IPS-11a (cell line): ENCODE results near the gene TMEM41B.

Experiments used
- H3K4me3 ChIP-seq: one replicate; pipeline ENCODE4 v1.5.1; 2013; ENCODE audit warnings: low read depth, low read length, control low read depth

TMEM41B gene

DNA sequence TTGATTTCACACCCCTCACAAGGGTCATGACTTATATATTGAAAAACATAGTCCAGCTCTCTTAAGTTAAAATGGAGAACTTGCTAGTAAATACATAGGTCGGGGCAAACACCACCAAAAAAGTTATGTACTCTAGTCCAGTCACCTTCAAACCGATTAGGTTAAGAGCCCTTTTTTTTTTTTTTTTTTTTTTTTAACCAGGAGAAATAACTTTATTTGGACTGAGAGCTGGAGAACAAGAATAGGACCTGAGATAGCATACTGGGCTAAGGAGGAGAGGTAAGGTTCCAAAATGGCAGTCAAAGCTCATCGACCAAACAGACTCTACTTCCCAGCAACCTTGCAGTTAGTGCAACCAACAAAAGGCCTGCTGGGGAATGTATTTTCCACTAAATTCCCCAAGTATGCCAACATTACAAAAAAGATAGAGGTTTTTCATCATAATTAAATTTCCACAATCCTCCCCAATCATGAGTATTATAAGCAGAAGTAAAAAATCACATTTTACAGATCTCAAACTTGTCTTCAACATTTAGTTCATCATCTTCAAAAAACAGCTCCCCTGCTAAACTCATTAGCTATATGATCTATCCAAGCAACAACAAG lies 3.8 kb downstream of the TMEM41B start:
- no peak overlapping the region for H3K4me3 ChIP-seq

DNA sequence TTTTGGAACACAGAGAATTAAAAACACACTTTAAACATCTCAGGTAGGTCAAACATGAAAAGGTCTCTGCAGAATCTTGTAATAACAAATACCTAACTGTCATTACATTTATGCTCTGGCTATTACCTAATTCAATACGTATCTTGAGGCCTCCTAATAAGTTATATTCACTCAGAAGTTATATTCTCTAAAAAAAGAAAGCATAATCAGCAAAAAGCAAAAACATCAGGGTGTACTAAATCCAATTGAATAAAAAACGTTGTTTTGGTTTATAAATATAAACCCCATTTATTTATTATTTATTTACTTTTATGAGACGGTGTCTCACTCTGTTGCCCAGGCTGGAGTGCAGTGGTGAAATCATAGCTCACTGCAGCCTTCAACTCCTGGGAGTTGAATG lies 10.2 kb downstream of the TMEM41B start:
- H3K4me3 ChIP-seq, result no peak overlapping the region

DNA sequence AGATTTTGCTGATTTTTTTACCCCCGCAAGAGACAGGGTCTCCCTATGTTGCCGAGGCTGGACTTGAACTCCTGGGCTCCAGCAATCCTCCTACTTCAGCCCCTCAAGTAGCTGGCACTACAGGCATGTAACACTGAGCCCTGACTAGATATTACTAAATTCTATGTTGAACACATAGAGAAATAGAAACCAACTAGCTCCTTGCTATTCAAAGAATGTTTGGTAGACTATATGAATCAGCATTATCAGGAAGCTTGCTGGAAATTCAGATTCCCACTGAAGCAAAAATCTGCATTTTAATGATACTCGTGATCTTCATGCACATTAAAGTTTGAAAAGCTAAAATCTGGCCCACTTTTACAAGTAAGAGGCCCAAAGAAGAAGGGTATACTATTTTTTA lies 11.9 kb downstream of the TMEM41B start:
- H3K4me3 ChIP-seq, result no peak overlapping the region

DNA sequence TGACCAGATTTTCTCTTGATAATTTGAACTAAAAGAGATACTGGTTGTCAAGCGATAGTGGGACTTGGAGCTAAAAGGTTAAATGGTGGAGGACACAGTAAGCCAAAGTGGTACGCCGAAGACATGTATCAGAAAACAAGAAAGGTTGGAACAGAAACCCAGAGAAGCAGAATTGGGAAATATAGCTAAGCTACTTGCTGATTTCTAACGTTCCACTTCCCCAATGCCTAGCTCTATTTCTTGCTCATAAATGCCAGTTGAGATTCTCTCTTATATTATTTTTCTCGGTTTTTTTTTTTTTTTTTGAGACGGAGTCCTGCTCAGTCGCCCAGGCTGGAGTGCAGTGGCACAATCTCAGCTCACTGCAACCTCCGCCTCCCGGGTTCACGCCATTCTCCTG lies 12.7 kb downstream of the TMEM41B start:
- no peak overlapping the region for H3K4me3 ChIP-seq

DNA sequence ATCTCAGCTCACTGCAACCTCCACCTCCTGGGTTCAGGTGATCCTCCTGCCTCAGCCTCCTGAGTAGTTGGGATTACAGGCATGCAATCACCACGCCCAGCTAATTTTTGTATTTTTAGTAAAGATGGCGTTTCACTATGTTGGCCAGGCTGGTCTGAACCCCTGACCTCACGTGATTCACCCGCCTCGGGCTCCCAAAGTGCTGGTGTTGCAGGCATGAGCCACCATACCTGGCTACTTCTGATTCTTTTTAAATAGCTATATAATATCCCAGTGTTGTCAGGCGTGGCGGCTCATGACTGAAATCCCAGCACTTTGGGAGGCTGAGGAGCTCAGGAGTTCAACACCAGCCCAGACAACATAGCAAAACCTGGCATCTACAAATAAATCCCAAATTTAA lies 20.7 kb downstream of the TMEM41B start:
- no peak overlapping the region for H3K4me3 ChIP-seq

DNA sequence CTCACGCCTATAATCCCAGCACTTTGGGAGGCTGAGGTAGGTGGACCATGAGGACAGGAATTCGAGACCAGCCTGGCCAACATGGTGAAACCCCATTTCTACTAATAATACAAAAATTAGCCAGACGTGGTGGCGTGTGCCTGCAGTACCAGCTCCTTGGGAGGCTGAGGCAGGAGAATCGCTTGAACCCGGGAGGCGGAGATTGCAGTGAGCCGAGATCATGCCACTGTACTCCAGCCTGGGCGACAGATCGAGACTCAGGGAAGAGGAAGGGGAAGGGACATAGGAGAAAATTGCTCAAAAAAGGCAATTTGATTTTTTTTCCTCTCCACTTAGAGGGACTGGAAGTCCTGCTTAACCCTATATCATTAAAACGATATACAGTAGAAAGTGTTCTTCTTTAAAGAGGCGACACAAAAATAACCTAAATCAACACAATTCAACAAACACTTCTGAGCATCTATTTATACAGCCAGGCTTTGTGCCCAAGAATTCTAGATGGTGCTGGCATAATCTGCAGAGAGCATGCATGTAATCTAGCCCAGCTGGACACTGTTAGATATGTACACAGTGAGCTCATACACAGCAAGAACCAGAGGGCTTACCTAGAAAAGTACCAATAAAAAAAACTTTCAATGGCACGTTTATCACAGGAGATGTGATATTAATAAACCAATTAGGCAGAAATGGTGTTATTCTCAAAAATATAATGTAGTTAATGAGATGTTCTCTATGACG lies 28.4 kb downstream of the TMEM41B start:
- no peak overlapping the region for H3K4me3 ChIP-seq

DNA sequence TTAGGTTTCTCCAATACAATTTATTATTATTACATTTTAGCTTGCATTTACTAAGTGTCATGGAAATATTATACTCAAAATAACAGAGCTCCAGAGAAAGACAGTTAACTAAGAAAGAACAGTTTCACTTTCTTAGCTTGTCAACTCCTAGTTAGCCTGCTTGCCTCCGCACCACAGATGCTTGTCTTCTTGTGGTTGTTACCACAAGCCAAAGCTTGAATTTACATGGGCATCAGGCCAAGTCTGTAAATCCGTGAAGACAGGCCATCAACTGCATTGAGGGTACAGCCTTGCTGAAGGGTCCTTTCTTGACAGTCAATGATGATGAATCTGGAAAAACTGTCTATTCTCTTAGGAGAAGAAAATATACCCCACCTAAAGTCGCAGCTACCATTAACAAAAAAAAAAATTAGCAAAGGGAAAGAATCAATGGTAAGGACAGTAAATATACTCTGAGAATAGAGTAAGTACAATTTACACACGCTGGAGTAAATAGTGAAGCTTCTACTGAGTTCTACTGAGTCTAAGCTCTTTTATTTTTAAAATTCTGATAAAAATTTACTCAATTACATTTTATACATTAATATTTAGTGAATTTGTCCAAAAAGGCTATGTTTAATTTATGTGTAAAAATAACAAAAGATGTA lies 33.6 kb downstream of the TMEM41B start:
- H3K4me3 ChIP-seq, result no peak overlapping the region

DNA sequence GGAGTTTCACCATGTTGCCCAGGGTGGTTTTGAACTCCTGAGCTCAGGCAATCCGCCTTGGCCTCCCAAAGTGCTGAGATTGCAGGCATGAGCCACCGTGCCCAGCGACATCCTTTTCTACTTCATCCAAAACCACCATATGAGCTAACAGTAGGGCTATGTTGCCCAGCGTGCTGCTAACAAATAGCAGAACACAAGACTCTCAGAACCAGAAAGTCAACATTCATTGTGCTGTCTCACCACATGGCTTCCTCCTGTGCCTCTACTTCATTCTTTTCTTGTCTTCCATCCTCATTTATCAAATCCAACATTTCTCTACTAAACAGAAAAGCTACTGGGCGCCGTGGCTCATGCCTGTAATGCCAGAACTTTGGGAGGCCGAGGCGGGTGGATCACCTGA lies 37.2 kb downstream of the TMEM41B start:
- no peak overlapping the region for H3K4me3 ChIP-seq

DNA sequence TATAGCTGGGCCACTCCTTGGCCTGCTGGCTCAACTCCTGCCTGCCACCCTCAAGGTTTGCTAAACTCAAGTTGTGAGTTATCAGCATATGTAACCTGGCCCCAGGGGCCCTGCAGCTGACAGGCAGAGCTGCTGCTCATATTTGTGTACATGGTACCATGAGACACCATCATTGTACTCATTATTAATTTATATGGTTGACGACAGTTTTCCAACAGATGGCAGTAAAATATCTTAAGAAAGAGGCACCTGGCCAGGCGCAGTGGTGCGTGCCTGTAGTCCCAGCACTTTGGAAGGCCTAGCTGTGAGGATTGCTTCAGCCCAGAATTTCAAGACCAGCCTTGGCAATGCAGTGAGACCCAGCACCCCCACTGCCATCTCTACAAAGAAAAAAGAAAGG lies 37.8 kb downstream of the TMEM41B start:
- H3K4me3 ChIP-seq, result no peak overlapping the region

DNA sequence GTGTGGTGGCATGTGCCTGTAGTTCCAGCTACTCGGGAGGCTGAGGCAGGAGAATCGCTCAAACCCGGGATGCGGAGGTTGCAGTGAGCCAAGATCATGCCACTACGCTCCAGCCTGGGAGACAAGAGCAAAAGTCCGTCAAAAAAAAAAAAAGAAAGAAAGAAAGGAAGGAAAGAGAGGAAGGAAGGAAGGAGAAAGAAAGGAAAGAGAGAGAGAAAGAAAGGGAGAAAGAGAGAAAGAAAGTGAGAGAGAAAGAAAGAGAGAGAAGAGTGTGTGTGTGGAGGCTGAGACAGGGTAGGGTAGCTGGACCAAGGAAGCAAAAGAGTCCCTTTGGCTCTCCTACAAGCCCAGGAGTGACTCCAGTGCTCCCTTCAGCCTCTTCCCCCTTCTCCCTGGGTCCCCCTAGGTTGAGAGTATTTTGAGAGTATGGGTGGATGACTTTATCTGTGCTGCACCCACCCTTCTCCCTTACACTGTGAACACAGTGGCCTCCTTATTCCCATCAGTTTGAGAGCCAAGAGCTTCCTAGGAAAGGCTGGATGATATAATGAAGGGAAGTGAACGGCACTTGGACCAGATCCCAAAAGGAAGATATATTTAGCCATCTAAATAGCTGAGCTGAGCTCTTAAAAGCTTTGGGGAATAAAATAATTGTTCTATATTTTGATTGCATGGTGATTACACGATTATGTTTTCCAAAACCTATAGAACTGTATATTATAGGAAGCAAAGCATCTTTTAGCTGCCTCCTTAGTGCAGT lies 39.7 kb downstream of the TMEM41B start:
- H3K4me3 ChIP-seq, result no peak overlapping the region

DNA sequence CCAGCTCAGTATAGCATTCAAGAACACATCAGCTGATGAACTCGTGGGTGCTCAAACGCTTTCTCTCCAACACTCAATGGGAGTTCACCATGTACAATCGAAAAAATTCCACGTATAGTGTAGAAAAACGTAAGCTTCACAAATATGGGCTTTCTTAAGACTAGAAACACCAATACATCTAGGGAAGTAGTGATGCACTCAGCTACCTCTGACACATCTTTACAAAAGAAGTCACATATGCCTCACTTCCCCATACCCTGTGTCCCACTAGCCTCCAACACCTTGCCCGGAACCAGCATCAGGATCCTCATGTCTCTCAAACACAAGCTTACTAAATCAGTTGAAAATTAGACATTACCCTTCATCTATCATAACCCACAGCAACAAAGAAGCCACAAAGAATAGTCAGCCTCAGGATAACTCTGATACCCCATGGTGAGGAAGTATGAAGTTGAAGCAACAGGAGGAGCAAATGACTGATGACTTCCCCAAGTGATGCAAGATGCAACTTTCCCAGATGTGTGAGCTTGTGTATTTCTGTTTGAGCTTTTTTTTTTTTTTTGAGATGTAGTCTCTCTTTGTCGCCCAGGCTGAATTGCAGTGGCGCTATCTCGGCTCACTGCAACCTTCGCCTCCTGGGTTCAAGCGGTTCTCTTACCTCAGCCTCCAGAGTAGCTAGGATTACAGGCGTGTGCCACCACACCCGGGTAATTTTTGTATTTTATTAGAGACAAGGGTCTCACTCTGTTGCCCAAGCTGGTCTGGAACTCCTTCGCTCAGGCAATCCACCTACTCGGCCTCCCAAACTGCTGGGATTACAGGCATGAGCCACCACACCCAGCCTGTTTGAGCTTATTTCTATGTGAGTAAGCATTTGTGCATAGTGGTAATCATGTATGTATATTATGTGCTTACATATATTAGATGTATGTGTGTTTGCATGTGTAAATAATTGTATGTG lies 40.7 kb downstream of the TMEM41B start:
- no peak overlapping the region for H3K4me3 ChIP-seq

DNA sequence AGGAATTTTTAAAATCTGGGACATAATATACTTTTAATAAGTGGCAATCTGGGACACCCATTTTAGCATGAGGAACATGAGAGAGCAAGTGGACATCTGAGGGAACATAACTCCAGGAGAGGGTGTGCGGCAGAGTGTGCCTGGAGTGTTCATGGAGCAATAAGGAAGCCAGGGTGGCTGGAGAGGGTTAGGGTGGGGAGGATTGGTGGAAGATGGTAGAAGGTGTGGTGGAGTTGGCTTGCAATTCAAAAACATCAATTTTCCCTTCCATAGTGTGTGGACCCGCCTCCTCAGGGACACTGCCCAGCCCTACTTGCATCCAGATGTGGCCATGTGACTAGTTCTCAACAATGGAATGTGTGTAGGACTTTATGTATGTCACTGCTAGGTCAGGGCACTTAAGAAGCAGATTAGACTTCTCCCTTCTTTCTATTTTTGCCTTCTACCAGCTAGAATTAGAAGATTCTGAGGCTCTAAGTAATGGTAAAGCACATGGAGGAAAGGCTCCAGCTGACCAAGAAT lies 44.8 kb downstream of the TMEM41B start:
- H3K4me3 ChIP-seq, result no peak overlapping the region

DNA sequence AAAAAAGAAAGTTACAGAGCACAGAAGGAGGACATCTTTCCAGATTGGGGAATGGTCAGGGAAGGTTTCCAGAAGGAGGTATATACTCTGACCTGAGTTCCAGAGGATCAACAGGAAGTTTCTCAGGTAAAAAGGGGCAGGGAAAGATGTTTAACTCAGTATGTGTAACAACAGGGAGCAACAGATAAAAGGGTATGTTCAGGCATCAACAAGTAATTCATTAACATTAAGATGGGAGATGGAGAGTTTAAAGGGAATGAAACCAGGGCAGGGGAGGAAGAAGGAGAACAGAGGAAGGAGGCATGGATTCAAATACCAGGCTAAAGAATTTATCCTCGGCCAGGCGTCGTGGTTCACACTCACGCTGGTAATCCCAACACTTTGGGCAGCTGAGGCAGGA lies 46.7 kb downstream of the TMEM41B start:
- no peak overlapping the region for H3K4me3 ChIP-seq

DNA sequence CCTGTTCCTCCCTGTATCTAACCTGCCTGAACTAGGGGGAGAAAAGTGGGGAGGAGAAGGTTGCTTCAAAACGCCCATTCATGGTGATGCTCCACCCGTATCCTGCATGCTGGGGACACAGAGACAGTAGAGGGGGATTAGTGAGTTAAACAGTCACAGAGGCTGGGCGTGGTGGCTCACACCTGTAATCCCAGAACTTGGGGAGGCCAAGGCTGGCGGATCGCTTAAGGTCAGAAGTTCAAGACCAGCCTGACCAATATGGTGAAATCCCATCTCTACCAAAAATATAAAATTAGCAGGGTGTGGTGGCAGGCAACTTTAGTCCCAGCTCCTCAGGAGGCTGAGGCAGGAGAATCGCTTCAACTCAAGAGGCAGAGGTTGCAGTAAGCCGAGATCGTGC lies 47.5 kb downstream of the TMEM41B start:
- H3K4me3 ChIP-seq, result no peak overlapping the region

DNA sequence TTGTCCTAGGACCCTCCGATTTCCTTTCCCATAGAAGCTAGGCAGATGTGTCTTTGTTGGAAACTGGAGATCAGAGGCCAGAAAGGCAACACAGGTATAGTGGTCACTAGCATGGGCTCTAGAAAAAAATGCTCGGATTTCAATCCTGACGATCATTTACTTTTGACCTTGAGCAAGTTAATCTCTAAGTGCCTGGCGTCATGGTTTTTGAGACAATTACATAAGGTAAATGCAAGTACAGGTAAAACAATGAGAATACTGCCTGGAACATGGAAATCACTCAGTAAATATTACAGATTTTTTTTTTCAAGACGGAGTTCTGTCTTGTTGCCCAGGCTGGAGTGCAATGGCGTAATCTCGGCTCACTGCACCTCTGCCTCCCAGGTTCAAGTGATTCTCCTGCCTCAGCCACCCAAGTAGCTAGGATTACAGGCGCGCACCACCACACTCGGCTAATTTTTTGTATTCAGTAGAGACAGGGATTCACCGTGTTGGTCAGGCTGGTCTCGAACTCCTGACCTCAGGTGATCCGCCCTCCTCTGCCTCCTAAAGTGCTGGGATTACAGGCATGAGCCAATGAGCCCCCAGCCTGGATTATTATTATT lies 48.2 kb downstream of the TMEM41B start:
- H3K4me3 ChIP-seq, result no peak overlapping the region

DNA sequence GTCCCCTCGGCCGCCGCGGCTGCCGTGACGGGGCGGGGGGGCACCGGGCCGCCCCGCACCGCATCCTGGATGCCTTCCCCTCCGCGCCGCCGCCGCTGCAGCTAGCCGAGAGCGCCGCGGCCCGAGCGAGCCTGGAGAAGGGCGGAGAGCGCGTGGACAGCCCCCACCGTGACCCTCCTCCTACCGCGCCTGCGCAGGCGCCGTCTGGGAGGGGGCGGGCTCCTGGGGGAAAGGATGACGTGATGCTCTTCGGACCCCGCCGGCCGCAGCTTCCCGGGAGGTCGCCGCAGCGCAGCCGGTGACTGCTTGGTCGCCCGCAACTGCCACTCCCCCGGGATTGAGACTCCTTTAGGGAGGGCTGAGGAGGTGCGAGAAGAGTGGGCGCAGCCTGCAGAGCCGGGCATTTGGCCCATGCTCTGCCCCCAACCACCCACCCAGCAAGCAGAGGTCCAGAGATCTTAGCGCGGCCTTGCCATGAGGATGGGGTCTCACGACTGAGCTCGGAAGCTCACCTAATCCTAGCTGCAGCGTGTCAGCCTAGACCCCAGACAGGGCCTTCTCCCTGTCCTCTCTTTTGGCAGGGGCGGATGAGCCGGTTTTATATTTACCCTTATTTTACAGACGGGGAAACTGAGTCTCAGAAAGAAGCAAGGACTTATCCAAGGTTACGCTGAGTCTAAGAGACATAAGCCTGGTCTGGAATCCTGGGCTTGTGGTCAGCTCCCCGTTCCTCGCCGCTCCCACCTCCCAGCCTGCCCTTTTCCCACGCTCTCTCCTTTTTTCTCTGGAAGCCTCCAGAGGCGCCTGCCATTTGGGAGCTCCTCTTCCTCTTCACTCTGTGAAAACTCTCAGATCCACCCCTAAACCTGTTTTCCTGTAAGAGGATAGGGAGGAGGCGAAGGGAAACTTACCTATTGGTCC lies 48.9 kb downstream of the TMEM41B start, which contains the start of gene DENND5A:
TSS of gene DENND5A (minus strand) at position 140 of the 921 bp plus-strand sequence. CDS start 281 bp downstream, outside the sequence.
- peak within 1 kb of the TSS; percentile 47 for H3K4me3 ChIP-seq

DNA sequence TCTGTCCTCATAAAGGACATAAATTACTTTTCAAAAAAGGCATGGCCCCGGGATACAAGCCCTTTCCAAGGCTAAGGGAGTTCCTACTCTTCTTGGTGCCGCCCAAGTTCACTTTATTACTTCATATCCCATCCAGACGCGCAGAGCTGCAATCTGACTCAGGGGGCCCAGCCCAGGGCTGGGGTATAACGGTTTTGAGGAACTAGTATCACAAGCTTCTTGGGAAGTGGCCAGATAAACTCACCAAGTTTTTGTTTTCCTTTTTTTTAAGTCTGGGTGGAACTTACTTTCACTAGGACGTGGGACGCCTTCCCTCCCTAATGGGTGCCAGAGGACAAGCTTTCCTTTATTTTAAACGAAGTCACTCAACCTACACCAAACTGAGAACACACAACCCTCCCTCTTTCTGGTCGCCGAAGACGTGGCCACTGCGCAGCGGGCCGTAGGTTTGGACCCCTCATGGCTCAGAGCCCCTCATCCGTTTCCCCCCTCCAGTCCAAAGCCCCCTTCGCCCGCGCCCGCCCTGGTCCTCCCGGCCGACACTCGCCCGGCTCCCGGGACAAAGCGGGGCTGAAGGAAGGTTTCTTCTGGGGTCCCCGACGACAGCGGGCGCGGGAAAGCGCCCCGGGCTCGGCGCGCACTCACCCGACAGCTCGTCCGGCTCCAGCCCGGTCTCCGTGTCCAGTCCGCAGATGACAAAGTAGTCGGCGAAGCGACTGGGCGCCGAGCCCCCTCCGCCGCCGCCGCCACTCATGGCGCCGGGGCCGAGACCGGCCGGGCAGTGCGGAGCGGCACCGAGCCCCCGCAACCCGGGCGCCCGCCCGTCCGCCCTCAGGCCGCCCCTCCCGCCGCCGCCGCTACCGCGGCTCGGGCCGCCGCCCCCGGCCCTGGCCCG lies 49.8 kb downstream of the TMEM41B start:
- peak overlapping the region; percentile 47 for H3K4me3 ChIP-seq
